Activated T-cell treated with anti-CD3 and anti-CD28 coated beads, Interleukin-2, amount 50 U/mL, for 72 hours (primary cell): ENCODE data around the gene RASL10A. TPM values are rescaled to one million over a fixed set of nuclear protein-coding genes. Genes with fewer than 3 reads are reported as not detected.

Source experiments
- ATAC-seq, 2 donors: fragments of 150-1000 bp; cut with Tn5 transposase; replicated peaks in 1 of 2; 2 replicates each; pipeline ENCODE4 v1.10.0; 2021; ENCODE audit warnings: moderate library complexity in 2 of 2, mild to moderate bottlenecking in 1 of 2
- DNase-seq, 2 donors: peaks; one replicate each; pipeline ENCODE4 v3.0.0; 2021 to 2022; ENCODE audit warnings: mixed read lengths in 1 of 2
- H3K27ac Mint-ChIP-seq: one replicate; pipeline ENCODE4 v1.8.0; 2022; ENCODE audit warnings: mild to moderate bottlenecking, moderate library complexity, mixed read lengths
- H3K27me3 Mint-ChIP-seq: one replicate; pipeline ENCODE4 v1.8.0; 2022; ENCODE audit warnings: low read depth, mixed read lengths
- H3K36me3 Mint-ChIP-seq, 2 donors: one replicate each; pipeline ENCODE4 v1.8.0; 2022; ENCODE audit warnings: mixed read lengths in 2 of 2, mild to moderate bottlenecking in 1 of 2; ENCODE audit not compliant: insufficient read depth in 2 of 2
- H3K4me1 Mint-ChIP-seq: one replicate; pipeline ENCODE4 v1.8.0; 2022; ENCODE audit warnings: low read depth, mixed read lengths
- H3K4me3 Mint-ChIP-seq, 2 donors: one replicate each; pipeline ENCODE4 v1.8.0; 2022; ENCODE audit warnings: mild to moderate bottlenecking in 2 of 2, mixed read lengths in 2 of 2, moderate library complexity in 2 of 2
- H3K9me3 Mint-ChIP-seq, 2 donors: one replicate each; pipeline ENCODE4 v1.8.0; 2022; ENCODE audit warnings: mixed read lengths in 2 of 2
- total RNA-seq, 2 donors: library from RNA; stranded (reverse); gene quantifications; one replicate each; pipeline ENCODE4 v1.2.3, GENCODE V29; 2022

The RASL10A gene
- total RNA-seq, 2 donors from 2014 or later, result 0.84 TPM; not detected in 1

DNA sequence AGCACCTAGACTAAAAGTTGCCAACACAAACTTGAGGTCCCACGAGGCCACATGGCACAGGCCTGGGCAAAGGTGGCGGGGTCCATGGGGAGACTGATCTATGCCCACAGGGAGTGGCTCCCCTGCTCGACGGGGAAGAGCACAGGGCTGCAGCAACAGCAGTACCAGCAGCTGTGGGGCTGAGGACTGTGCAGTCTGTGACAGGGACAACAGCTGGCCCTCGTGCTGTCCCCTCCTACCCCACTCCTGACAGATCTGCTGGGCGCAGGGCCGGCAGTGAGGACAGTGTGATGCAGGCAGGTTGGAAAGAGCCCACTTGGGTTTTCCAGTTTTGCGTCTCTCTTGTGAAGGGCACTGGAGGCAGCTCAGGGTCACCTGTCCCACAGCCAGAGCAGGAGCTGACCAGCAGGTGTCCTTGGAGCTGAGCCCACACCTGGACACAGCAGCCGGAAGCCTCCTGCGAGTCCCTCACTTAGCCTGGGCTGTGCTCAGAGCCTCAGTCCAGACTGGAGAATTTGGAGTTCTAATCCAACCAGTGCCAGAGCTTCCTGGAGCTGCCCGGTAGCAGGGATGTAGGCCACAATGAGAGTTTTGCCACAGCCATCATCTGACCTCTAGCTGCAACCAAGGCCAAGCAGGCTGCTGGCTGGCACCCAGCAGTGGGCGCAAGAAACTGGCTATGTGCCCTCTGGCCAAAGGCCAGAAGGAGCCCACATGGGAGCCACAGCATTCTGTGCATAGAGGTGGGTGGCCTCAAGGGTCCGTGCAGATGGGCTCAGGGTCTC, 12.6 kb downstream of the RASL10A start:
- ATAC-seq (peak; percentile 6 to 9), DNase-seq (no peak)
- Mint-ChIP-seq H3K9me3 (no peaks in the 10 kb centered on the region), H3K27ac (peak overlapping the region; percentile 56), H3K36me3 (peaks cover 6 to 13% of the 10 kb centered on the region in 2 donors), H3K4me1 (peaks cover 10% of the 10 kb centered on the region), H3K4me3 (no peak overlapping the region), H3K27me3 (peaks cover 27% of the 10 kb centered on the region)

DNA sequence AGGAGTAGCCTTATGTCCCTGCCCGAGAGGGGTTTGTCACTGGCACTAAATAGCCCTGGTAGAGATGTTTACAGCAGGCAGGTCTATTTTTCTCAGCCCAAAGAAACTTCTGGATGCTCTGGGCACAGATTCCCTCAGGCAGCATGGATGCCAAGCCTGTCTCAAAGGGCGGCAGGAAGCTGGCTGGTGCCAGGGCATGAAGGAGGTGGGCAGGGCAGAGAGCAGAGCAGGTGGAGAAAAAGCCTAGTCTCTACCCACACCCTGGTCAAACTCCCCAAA, 13.2 kb downstream of the RASL10A start:
- Mint-ChIP-seq H3K4me3 (no peak overlapping the region), H3K9me3 (no peaks in the 10 kb centered on the region), H3K4me1 (peaks cover 10% of the 10 kb centered on the region), H3K36me3 (peaks cover 9 to 18% of the 10 kb centered on the region in 2 donors), H3K27ac (no peak overlapping the region), H3K27me3 (peaks cover 27% of the 10 kb centered on the region)
- peak; percentile 0 to 3 for ATAC-seq
- no peak for DNase-seq

DNA sequence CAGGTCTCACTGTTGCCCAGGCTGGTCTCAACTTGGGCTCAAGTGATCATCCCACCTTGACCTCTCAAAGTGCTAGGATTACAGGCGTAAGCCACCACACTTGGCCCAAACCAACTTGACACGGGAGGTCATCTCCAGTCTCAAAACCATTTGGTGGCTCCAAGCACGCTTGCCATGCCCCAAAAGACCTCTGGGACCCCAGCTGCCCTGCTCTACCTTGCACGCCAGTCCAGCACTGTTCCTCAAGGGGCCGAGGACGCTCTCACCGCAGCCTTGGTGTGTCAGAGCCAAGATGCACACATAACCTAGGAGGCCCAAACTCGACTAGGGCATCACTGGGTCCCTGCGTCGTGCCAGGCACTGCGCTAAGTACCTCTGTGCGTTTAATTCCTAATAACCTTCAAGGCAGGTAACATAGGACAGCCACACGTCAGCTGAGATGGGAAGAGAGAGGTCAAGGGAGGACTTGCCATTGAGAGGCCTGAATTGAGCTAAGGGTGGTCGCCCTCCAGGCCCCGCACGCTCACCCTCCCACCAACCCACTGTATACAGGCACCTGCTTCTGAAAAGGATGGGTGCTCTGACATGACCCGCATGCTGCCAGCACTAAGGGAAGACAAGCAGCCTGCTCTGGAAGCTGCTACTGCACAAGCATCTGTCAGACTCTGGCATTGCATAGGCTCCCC, 13.6 kb downstream of the RASL10A start:
- DNase-seq (no peak), ATAC-seq (peak; percentile 7)
- Mint-ChIP-seq H3K4me1 (peaks cover 10% of the 10 kb centered on the region), H3K9me3 (no peaks in the 10 kb centered on the region), H3K27ac (no peak overlapping the region), H3K36me3 (peaks cover 9 to 20% of the 10 kb centered on the region in 2 donors), H3K4me3 (no peak overlapping the region), H3K27me3 (peaks cover 27% of the 10 kb centered on the region)

DNA sequence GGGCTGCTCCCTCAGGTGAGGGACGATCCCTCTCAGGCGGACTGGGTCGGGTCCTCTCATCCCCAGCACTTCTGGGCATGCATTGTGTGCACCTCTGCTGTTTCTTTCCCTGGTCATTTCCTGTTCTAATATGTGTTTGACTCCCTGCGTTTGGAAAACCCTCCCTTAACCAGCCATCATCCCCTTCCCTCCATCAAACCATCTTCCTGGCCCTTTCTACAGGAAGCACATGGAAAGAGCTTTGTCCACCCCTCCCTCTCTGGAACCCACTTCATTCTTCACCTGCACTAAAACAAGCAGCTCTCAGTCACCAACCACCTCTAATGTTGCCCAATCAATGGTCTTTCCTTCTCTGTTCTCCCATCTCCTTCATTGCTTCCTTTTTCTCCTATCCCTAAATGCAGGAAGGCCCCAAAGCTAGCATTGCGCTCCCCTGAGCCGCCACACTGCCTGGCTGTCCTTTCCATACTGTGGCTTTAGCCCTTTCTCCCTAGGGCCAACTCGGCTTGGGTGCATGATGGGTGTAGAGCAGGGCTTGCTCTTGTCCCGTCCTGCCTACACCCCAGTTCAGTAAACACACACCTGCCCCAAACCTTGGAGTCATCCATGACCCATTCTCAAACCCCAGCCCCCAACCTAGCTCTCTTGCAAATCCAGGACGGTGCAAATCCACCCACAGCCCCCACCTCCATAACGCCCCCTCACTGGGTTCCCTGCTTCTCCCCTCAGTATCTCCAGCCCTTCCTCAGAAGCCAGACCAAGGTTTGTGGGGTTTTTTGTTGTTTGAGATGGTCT, 14.5 kb downstream of the RASL10A start:
- DNase-seq (no peak), ATAC-seq (no peak)
- H3K9me3 Mint-ChIP-seq, result no peaks in the 10 kb centered on the region
- H3K27me3 Mint-ChIP-seq, result peaks cover 22% of the 10 kb centered on the region
- no peak overlapping the region for H3K4me3 Mint-ChIP-seq
- H3K36me3 Mint-ChIP-seq, result peaks cover 9 to 20% of the 10 kb centered on the region in 2 donors
- peaks cover 5% of the 10 kb centered on the region for H3K4me1 Mint-ChIP-seq
- H3K27ac Mint-ChIP-seq, result no peak overlapping the region

- no peak for DNase-seq
- H3K4me1 Mint-ChIP-seq, result no peaks in the 10 kb centered on the region
- no peak for ATAC-seq
- H3K27me3 Mint-ChIP-seq, result peaks cover 16% of the 10 kb centered on the region
- H3K9me3 Mint-ChIP-seq, result no peaks in the 10 kb centered on the region
- no peak overlapping the region for H3K4me3 Mint-ChIP-seq
- H3K36me3 Mint-ChIP-seq, result peaks cover 9 to 24% of the 10 kb centered on the region in 2 donors
- no peak overlapping the region for H3K27ac Mint-ChIP-seq
These were observed 15.1 kb downstream of the RASL10A start for GRCh38 chr22:29300467-29300806.

- peaks cover 5% of the 10 kb centered on the region for H3K27me3 Mint-ChIP-seq
- H3K4me3 Mint-ChIP-seq, result no peak overlapping the region
- H3K27ac Mint-ChIP-seq, result no peak overlapping the region
- H3K36me3 Mint-ChIP-seq, result peaks cover 9 to 26% of the 10 kb centered on the region in 2 donors
- no peaks in the 10 kb centered on the region for H3K4me1 Mint-ChIP-seq
- no peak for ATAC-seq
- H3K9me3 Mint-ChIP-seq, result no peaks in the 10 kb centered on the region
- DNase-seq, result no peak
These were observed 16.2 kb downstream of the RASL10A start for GRCh38 chr22:29299136-29299900.

DNA sequence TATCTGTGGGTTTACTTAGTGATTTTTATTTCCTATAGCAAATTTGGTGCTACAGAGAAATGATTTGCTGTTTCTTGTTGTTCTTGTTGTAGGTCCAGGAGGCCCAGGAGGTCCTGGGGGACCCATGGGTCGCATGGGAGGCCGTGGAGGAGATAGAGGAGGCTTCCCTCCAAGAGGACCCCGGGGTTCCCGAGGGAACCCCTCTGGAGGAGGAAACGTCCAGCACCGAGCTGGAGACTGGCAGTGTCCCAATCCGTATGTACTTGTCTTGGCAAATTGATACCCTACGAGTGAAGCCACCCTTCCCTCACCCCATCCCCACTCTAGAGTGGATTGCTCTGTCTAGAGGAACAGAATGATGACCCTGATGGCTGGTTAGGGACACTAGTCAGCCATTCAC, 16.9 kb downstream of the RASL10A start:
- ATAC-seq (no peak), DNase-seq (no peak)
- no peaks in the 10 kb centered on the region for H3K9me3 Mint-ChIP-seq
- H3K36me3 Mint-ChIP-seq, result peaks cover 9 to 33% of the 10 kb centered on the region in 2 donors
- no peak overlapping the region for H3K27ac Mint-ChIP-seq
- no peaks in the 10 kb centered on the region for H3K27me3 Mint-ChIP-seq
- no peaks in the 10 kb centered on the region for H3K4me1 Mint-ChIP-seq
- H3K4me3 Mint-ChIP-seq, result no peak overlapping the region

DNA sequence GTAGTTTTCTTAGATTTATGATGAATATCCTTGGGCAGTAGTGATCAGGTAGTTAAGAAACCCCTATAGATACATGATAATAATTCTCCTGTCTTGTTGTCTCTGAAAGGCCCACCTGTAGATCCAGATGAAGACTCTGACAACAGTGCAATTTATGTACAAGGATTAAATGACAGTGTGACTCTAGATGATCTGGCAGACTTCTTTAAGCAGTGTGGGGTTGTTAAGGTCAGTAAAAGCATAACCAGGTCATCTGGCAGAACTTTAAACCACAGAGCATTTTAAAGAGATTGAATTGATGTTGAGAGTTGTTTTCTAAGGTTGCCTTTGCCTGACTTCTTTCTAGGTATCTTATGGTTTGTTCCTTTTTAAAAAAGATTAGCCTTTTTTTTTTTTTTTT, 23.1 kb downstream of the RASL10A start:
- H3K27me3 Mint-ChIP-seq, result no peaks in the 10 kb centered on the region
- peaks cover 11 to 54% of the 10 kb centered on the region in 2 donors for H3K36me3 Mint-ChIP-seq
- no peak overlapping the region for H3K4me3 Mint-ChIP-seq
- DNase-seq (no peak), ATAC-seq (no peak)
- peaks cover 1% of the 10 kb centered on the region for H3K4me1 Mint-ChIP-seq
- H3K9me3 Mint-ChIP-seq, result no peaks in the 10 kb centered on the region
- H3K27ac Mint-ChIP-seq, result no peak overlapping the region

DNA sequence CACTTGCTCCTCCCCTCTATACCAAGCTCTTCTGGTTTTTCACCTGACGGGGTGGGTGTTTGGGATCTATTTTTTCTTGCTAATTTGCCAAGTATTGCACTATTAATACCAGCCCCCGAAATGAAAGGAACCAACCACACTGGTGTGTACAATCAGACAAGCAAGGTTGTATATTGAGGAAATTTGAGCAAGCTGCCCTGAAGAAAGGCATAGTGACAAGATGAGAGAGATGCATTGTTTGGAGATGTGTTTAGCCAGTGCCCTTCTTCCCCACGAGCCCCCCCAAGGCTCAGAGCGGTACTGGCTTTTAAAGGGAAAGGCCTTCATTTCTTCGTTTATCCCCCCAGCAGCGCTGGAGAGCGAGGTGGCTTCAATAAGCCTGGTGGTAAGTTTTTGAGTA, 24.3 kb downstream of the RASL10A start:
- H3K4me1 Mint-ChIP-seq, result peaks cover 10% of the 10 kb centered on the region

DNA sequence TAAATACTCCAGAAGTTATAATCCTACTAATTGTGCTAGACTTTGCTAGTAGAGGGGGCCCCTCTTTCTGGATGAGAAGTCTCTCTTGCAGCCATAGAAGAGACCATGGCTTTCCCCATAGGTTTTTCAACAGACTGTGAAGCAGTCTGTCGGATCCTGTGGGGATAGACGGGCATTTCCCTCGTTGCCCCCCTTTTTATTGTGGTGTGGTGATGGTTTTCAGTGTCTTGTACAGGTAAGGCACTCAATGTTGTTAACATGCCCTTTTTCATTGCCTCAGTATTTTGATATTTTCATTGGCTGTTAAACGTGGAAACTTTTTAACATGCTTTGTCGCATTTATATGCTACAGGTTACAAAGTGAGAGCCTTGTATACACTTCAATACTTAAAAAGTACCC, 25.4 kb downstream of the RASL10A start:
- no peak for ATAC-seq
- Mint-ChIP-seq H3K27ac (no peak overlapping the region), H3K4me1 (peaks cover 10% of the 10 kb centered on the region), H3K36me3 (peaks cover 15 to 58% of the 10 kb centered on the region in 2 donors), H3K27me3 (no peaks in the 10 kb centered on the region), H3K4me3 (no peak overlapping the region), H3K9me3 (no peaks in the 10 kb centered on the region)
- DNase-seq, result no peak

More for the DNA sequence above, 24.3 kb downstream of the RASL10A start:
- H3K4me3 Mint-ChIP-seq, result no peak overlapping the region
- H3K27me3 Mint-ChIP-seq, result no peaks in the 10 kb centered on the region
- H3K36me3 Mint-ChIP-seq, result peaks cover 15 to 60% of the 10 kb centered on the region in 2 donors
- H3K9me3 Mint-ChIP-seq, result no peaks in the 10 kb centered on the region
- DNase-seq (no peak), ATAC-seq (no peak)
- H3K27ac Mint-ChIP-seq, result no peak overlapping the region

DNA sequence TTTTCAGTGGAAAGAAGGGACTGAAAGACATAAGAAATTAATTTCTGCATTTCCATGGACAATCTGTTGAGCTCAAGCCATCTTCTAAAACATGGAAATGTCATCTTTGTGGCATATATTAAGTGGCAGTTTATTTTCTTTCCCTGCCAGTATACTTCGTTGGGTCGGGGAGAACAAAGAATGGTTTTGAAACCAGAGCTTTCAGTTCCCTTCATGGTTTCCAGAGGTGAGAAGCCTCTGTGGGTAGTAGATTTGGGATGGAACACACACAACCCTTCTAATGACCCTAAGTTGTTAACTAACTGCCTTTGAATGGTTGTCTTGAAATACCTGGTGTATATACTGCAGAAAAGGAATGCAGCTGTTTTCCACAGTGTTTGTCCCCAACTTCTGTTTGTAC, 26.7 kb downstream of the RASL10A start:
- H3K4me1 Mint-ChIP-seq, result peaks cover 10% of the 10 kb centered on the region
- peaks cover 20 to 60% of the 10 kb centered on the region in 2 donors for H3K36me3 Mint-ChIP-seq
- peak overlapping the region; percentile 68 for H3K27ac Mint-ChIP-seq
- H3K27me3 Mint-ChIP-seq, result no peaks in the 10 kb centered on the region
- ATAC-seq (no peak), DNase-seq (no peak)
- no peak overlapping the region for H3K4me3 Mint-ChIP-seq
- H3K9me3 Mint-ChIP-seq, result no peaks in the 10 kb centered on the region

DNA sequence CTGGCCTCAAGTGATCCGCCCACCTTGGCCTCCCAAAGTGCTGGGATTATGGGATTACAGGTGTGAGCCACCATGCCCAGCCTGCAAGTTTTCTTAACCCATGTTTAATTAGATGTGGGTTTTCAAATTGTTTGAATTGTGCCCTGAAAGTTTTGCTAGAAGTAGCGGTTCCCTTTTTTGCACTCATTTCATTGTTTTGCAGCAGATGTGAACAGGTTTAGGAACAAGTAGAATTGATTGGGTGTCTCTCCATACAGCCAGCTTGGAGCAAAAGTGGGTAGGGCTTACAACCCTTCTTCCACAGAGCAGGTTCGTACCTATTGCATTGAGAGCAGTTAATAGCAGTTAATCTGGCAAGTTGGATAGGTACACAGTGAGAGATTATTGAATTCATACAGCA, 31.3 kb downstream of the RASL10A start:
- Mint-ChIP-seq H3K27me3 (no peaks in the 10 kb centered on the region), H3K4me3 (no peak overlapping the region), H3K9me3 (no peaks in the 10 kb centered on the region), H3K36me3 (peaks cover 20 to 64% of the 10 kb centered on the region in 2 donors), H3K4me1 (peaks cover 16% of the 10 kb centered on the region), H3K27ac (no peak overlapping the region)
- ATAC-seq (no peak), DNase-seq (no peak)

- DNase-seq, result no peak
- no peak for ATAC-seq
- Mint-ChIP-seq H3K9me3 (no peaks in the 10 kb centered on the region), H3K4me1 (peaks cover 53% of the 10 kb centered on the region), H3K36me3 (peaks cover 21 to 73% of the 10 kb centered on the region in 2 donors), H3K27ac (peak overlapping the region; percentile 26), H3K27me3 (no peaks in the 10 kb centered on the region), H3K4me3 (no peak overlapping the region)
These were observed 37.6 kb downstream of the RASL10A start for GRCh38 chr22:29277927-29278326.
